Activated CD4-positive, alpha-beta memory T cell treated with anti-CD3 and anti-CD28 coated beads, Interleukin-2, amount 10 ng/mL, durations not matched to agents 7 days and 5 days (primary cell): ENCODE data around the gene GSTA4. TPM values are rescaled to one million over a fixed set of nuclear protein-coding genes. Genes with fewer than 3 reads are reported as not detected.
"Not testable (repeated sequence)": the region's sequence is repeated elsewhere in the genome, so short reads cannot be mapped to it uniquely, and the experiment has no call there.

Experiments
- CTCF ChIA-PET: fragments of 350-600 bp; sonication (Branson Sonifier 250); formaldehyde crosslinking; loops from one replicate; lab custom pipeline; 2021; ENCODE audit warnings: antibody characterized with exemption, inconsistent platforms; lab: Charles Lee
- POLR2A ChIA-PET: fragments of 350-600 bp; sonication (Branson Sonifier 250); formaldehyde crosslinking; loops from one replicate; lab custom pipeline; 2021; ENCODE audit warnings: antibody characterized with exemption; lab: Charles Lee
- DNase-seq: peaks from one replicate; pipeline ENCODE4 v3.0.0-alpha.2; 2020
- H3K27ac Mint-ChIP-seq: one replicate; pipeline ENCODE4 v1.8.0; 2021; ENCODE audit warnings: mild to moderate bottlenecking, mixed read lengths
- H3K27me3 Mint-ChIP-seq: one replicate; pipeline ENCODE4 v1.8.0; 2021; ENCODE audit warnings: mixed read lengths
- H3K36me3 Mint-ChIP-seq: one replicate; pipeline ENCODE4 v1.8.0; 2021; ENCODE audit warnings: low read depth, mixed read lengths
- H3K4me1 Mint-ChIP-seq: one replicate; pipeline ENCODE4 v1.8.0; 2021; ENCODE audit warnings: mixed read lengths
- H3K4me3 Mint-ChIP-seq: one replicate; pipeline ENCODE4 v1.8.0; 2021; ENCODE audit warnings: mild to moderate bottlenecking, mixed read lengths
- H3K9me3 Mint-ChIP-seq: one replicate; pipeline ENCODE4 v1.8.0; 2021; ENCODE audit warnings: mixed read lengths
- total RNA-seq, 2 experiments: library from RNA; stranded (reverse); gene quantifications; one replicate each; pipeline ENCODE4 v1.2.3, GENCODE V29; 2021

GSTA4 gene
- total RNA-seq, 2 experiments from 2014 or later: 13.0 TPM

- H3K4me1 Mint-ChIP-seq, DNase-seq, CTCF ChIA-PET: not testable (repeated sequence)
These were observed 13.2 kb upstream of the GSTA4 start for GRCh38 chr6:53008192-53008687.

DNA sequence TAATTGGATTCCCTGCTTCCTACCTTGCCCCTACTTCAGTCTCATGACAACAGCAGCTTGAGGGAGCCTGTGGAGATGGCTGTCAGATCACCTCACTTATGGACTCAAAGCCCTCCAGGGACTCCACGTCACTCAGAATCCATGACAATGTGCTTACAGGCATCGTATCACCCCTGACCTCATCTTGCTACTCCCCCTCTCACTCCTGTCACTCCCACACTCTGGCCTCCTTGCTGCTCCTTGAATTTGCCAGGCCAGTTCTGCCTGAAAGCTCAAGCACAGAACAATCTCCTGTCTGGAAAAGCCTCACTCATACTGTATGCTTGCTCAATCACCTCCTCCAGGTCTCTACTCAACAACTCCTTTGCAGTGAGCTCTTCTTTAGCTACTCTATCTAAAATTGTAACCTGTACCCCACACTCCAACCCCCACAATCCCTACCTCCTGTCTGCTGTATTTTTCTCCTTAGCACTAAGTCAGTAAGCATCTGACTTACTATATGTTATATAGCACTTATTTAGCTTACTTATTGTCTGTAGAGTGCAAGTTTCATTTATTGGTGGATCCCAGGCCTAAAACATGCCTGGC is 10.7 kb upstream of the GSTA4 start:
- DNase-seq: no peak
- ChIA-PET POLR2A (no interaction called here), CTCF (interaction anchor here (1.1 to 1.4 kb wide), 2 partner anchors 9 to 11 kb away, joined by 4 read pairs; partner anchors contain the start of gene GSTA4)
- Mint-ChIP-seq H3K9me3 (no peaks in the 10 kb centered on the region), H3K27ac (no peak overlapping the region), H3K4me3 (no peak overlapping the region), H3K27me3 (no peaks in the 10 kb centered on the region), H3K36me3 (peaks cover 32% of the 10 kb centered on the region), H3K4me1 (no peaks in the 10 kb centered on the region)

More at GRCh38 chr6:53008192-53008687, 13.2 kb upstream of the GSTA4 start:
- H3K4me3 Mint-ChIP-seq, H3K27ac Mint-ChIP-seq, POLR2A ChIA-PET, H3K27me3 Mint-ChIP-seq, H3K9me3 Mint-ChIP-seq: not testable (repeated sequence)
- H3K36me3 Mint-ChIP-seq: peaks cover 43% of the 10 kb centered on the region

- peaks cover 23% of the 10 kb centered on the region for H3K4me1 Mint-ChIP-seq
- H3K27ac Mint-ChIP-seq: no peak overlapping the region
- no peak overlapping the region for H3K4me3 Mint-ChIP-seq
- no peaks in the 10 kb centered on the region for H3K9me3 Mint-ChIP-seq
- peaks cover 15% of the 10 kb centered on the region for H3K27me3 Mint-ChIP-seq
- DNase-seq: no peak
- ChIA-PET POLR2A (no interaction called here), CTCF (no interaction called here)
- H3K36me3 Mint-ChIP-seq: peaks cover 5% of the 10 kb centered on the region
These were observed 4.4 kb upstream of the GSTA4 start for GRCh38 chr6:52999456-52999855.

- Mint-ChIP-seq H3K4me3 (no peak overlapping the region), H3K27me3 (peaks cover 15% of the 10 kb centered on the region), H3K9me3 (no peaks in the 10 kb centered on the region), H3K36me3 (peaks cover 5% of the 10 kb centered on the region), H3K4me1 (peaks cover 28% of the 10 kb centered on the region), H3K27ac (no peak overlapping the region)
- ChIA-PET CTCF (interaction anchor here (0.9 to 2.4 kb wide), 3 partner anchors 48 to 487 kb away, joined by 3 to 12 read pairs (median 3); partner anchors contain the start of gene FBXO9), POLR2A (interaction anchor here (0.6 to 0.7 kb wide), 2 partner anchors 12 to 211 kb away, joined by 3 read pairs; no protein-coding TSS in a partner anchor)
- no peak for DNase-seq
These were observed 3.5 kb upstream of the GSTA4 start for GRCh38 chr6:52998603-52999002.

GRCh38 chr6:52995913-52996645 is 995 bp upstream of the GSTA4 start:
- Mint-ChIP-seq H3K4me1 (peaks cover 40% of the 10 kb centered on the region), H3K27me3 (peaks cover 15% of the 10 kb centered on the region), H3K4me3 (peak overlapping the region; percentile 89), H3K9me3 (no peaks in the 10 kb centered on the region), H3K36me3 (peaks cover 12% of the 10 kb centered on the region), H3K27ac (peak overlapping the region; percentile 99)
- peak; percentile 51 for DNase-seq
- ChIA-PET POLR2A (interaction anchor here (0.8 to 3.0 kb wide), 9 partner anchors 11 to 352 kb away, joined by 3 to 70 read pairs (median 5); partner anchors contain the start of genes ELOVL5 and FBXO9), CTCF (interaction anchor here (0.7 to 4.1 kb wide), 25 partner anchors 10 to 711 kb away, joined by 3 to 42 read pairs (median 4); partner anchors contain the start of genes FBXO9, MCM3 and PAQR8)

GRCh38 chr6:52994839-52995088 is 320 bp downstream of the GSTA4 start:
- H3K27ac Mint-ChIP-seq: peak overlapping the region; percentile 99
- no peaks in the 10 kb centered on the region for H3K9me3 Mint-ChIP-seq
- peaks cover 50% of the 10 kb centered on the region for H3K4me1 Mint-ChIP-seq
- no peak for DNase-seq
- H3K27me3 Mint-ChIP-seq: peaks cover 15% of the 10 kb centered on the region
- CTCF ChIA-PET: interaction anchor here (1.1 to 4.1 kb wide), 15 partner anchors 10 to 709 kb away, joined by 3 to 42 read pairs (median 5); partner anchors contain the start of genes FBXO9, MCM3 and PAQR8
- POLR2A ChIA-PET: interaction anchor here (1.0 to 3.0 kb wide), 8 partner anchors 10 to 352 kb away, joined by 3 to 70 read pairs (median 8); partner anchors contain the start of gene FBXO9
- H3K4me3 Mint-ChIP-seq: peak overlapping the region; percentile 89
- peaks cover 19% of the 10 kb centered on the region for H3K36me3 Mint-ChIP-seq

GRCh38 chr6:52994031-52994838 is 849 bp downstream of the GSTA4 start:
- no peaks in the 10 kb centered on the region for H3K9me3 Mint-ChIP-seq
- peak overlapping the region; percentile 99 for H3K27ac Mint-ChIP-seq
- peak overlapping the region; percentile 89 for H3K4me3 Mint-ChIP-seq
- ChIA-PET CTCF (interaction anchor here (1.4 to 4.1 kb wide), 9 partner anchors 9 to 709 kb away, joined by 3 to 42 read pairs (median 6); partner anchors contain the start of gene MCM3), POLR2A (interaction anchor here (1.5 to 3.0 kb wide), 6 partner anchors 10 to 74 kb away, joined by 4 to 70 read pairs (median 10); partner anchors contain the start of gene FBXO9)
- no peak for DNase-seq
- H3K27me3 Mint-ChIP-seq: peaks cover 18% of the 10 kb centered on the region
- peaks cover 21% of the 10 kb centered on the region for H3K36me3 Mint-ChIP-seq
- H3K4me1 Mint-ChIP-seq: peaks cover 50% of the 10 kb centered on the region

- no peak for DNase-seq
- ChIA-PET CTCF (interaction anchor here (1.4 to 4.1 kb wide), 4 partner anchors 8 to 55 kb away, joined by 3 to 42 read pairs (median 16); no protein-coding TSS in a partner anchor), POLR2A (interaction anchor here (3.0 kb wide), 2 partner anchors 9 to 13 kb away, joined by 11 to 70 read pairs; no protein-coding TSS in a partner anchor)
- H3K4me3 Mint-ChIP-seq: no peak overlapping the region
- peaks cover 16% of the 10 kb centered on the region for H3K27me3 Mint-ChIP-seq
- peaks cover 50% of the 10 kb centered on the region for H3K4me1 Mint-ChIP-seq
- H3K9me3 Mint-ChIP-seq: no peaks in the 10 kb centered on the region
- H3K36me3 Mint-ChIP-seq: peaks cover 22% of the 10 kb centered on the region
- no peak overlapping the region for H3K27ac Mint-ChIP-seq
These were observed 1.8 kb downstream of the GSTA4 start for GRCh38 chr6:52992980-52993920.

DNA sequence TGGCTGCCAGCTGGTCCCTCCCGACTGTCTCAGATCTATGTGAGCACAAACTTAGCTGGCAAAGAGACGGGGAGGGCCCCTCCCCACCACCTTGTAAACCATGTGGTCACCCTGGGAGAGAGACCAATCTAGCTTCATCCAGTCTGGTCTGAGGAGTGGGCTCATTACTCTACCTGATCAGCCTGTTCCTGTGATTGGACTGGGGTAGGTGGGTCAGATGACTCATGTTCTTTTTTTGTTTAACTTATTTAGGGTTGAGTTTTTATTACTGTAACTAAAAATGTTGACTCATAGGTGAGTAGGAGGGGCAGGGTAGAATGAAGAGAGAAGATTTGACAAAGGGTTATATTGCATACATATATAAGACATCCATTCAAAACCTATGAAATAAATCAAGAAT is 4.7 kb downstream of the GSTA4 start:
- H3K4me3 Mint-ChIP-seq: no peak overlapping the region
- peaks cover 40% of the 10 kb centered on the region for H3K4me1 Mint-ChIP-seq
- no peak overlapping the region for H3K27ac Mint-ChIP-seq
- no peak for DNase-seq
- ChIA-PET POLR2A (no interaction called here), CTCF (no interaction called here)
- no peaks in the 10 kb centered on the region for H3K9me3 Mint-ChIP-seq
- peaks cover 30% of the 10 kb centered on the region for H3K36me3 Mint-ChIP-seq
- peaks cover 10% of the 10 kb centered on the region for H3K27me3 Mint-ChIP-seq

- CTCF ChIA-PET: interaction anchor here (4.4 kb wide), 1 partner anchor 9 kb away, joined by 42 read pairs; the partner anchor contains the start of gene GSTA4
- POLR2A ChIA-PET: interaction anchor here (1.9 to 4.8 kb wide), 2 partner anchors 9 to 81 kb away, joined by 9 to 70 read pairs; partner anchors contain the start of gene GSTA4
- Mint-ChIP-seq H3K4me1 (peaks cover 49% of the 10 kb centered on the region), H3K9me3 (no peaks in the 10 kb centered on the region), H3K27ac (peak overlapping the region; percentile 82), H3K36me3 (peaks cover 43% of the 10 kb centered on the region), H3K4me3 (no peak overlapping the region), H3K27me3 (peaks cover 13% of the 10 kb centered on the region)
- DNase-seq: no peak
These were observed 9.9 kb downstream of the GSTA4 start for GRCh38 chr6:52985228-52985627.

DNA sequence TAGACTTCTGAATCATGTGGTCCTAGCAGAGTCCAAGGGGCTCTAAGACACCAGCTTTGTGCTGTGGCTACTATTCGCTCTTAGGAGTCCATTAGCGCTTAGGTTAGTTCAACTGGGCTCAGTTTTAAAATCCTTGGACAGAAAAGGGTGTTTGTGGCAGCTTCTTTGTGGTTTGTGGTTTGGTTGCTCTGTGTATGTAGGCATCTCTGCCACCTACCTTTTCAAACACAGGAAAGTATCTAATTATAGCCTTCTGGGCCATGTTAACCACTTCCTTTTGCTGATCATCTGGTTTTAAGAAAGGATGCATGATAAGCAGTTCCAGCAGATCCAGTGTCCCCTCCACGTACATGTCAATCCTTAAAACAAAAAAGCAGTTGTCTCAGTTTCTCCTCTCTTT is 10.8 kb downstream of the GSTA4 start:
- ChIA-PET POLR2A (interaction anchor here (0.7 to 4.8 kb wide), 7 partner anchors 10 to 700 kb away, joined by 4 to 70 read pairs (median 5); partner anchors contain the start of genes GSTA4 and MCM3), CTCF (interaction anchor here (0.8 to 4.4 kb wide), 3 partner anchors 10 to 14 kb away, joined by 3 to 42 read pairs (median 4); partner anchors contain the start of gene GSTA4)
- Mint-ChIP-seq H3K9me3 (no peaks in the 10 kb centered on the region), H3K4me3 (peak overlapping the region; percentile 27), H3K27ac (peak overlapping the region; percentile 82), H3K36me3 (peaks cover 39% of the 10 kb centered on the region), H3K4me1 (peaks cover 45% of the 10 kb centered on the region), H3K27me3 (peaks cover 11% of the 10 kb centered on the region)
- DNase-seq: peak; percentile 78
